COLO829 (cell line): ENCODE data around the gene NEB.
"Not testable (repeated sequence)": the region's sequence is repeated elsewhere in the genome, so short reads cannot be mapped to it uniquely, and the experiment has no call there.

ENCODE experiments used
- DNase-seq: peaks from one replicate; pipeline ENCODE4 v3.0.0; 2012; ENCODE audit warnings: low spot score

NEB gene

GRCh38 chr2:151757861-151758260 lies 23.6 kb upstream of the NEB start:
- DNase-seq: peak; percentile 36

- DNase-seq: no peak
These were observed 22.5 kb upstream of the NEB start for GRCh38 chr2:151756820-151757219.

GRCh38 chr2:151754253-151754897 lies 20.1 kb upstream of the NEB start:
- DNase-seq: no peak

DNA sequence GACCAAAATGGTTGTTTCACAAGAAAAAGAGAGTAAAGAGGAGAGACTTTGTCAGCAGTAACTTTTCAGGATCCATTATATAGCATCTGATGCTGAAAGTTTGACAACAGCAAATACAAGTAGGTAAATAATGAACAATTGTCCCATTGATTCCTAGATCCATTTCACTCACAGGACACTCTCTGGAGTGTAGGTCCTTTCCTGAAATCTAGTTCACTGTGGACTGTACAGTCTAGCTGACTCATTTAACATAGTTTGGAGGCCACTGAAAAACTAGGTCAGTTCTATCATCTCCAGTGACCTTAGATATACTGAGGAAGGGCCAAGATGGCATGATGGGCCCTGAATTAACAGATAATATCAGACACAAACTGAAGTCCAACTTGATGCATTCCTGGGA lies 19.3 kb upstream of the NEB start:
- DNase-seq: no peak

- not testable (repeated sequence) for DNase-seq
These were observed 11.0 kb upstream of the NEB start for GRCh38 chr2:151745261-151745660.

GRCh38 chr2:151730262-151730975 lies 3.9 kb downstream of the NEB start:
- DNase-seq: no peak

DNA sequence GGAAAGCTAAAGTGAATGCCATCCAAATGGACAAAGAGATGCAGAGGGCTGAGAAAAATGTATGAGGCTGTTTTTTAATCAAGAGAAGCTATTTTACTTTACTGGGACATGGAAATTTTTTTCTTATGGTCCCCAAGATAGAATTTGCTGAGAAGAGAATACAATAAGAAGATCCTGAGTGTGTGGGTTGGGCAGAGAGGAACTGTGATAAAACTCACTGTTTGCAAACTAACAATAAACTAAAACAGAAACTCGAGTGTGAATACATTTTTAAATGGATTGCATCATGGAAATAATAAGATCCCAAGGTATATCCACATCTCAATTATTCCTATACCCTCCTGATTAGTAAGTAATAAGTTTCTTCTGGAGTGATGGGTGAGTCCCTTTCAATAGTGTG lies 4.4 kb downstream of the NEB start:
- no peak for DNase-seq

- no peak for DNase-seq
These were observed 4.9 kb downstream of the NEB start for GRCh38 chr2:151729415-151729811.

DNA sequence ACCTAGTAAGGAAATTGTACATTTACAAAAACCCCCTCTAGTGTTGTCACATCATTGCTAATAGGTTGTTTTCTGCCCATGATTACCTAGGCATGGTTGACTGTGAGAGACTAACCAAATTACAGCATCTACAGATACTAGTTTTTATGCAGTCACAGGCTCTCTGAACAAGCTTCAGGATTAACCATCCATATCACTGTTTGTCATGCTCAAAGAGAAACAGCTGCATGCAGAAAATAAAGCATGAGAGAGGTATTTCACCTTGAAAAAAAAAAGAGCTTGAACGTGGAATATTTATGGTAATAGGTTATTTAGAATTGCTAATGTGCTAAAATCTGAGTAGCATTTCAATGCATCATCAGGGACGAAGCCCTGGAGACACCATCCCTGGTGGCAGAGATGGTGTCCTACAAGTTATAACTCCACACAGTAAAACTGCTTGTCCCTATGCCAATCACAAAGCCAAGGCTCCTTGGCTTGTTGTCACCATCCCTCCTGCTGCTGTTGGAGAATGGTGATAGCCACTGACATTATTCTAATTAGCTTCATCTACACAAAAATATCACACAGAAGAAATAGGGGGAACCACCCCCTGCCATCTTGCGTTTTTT lies 5.4 kb downstream of the NEB start:
- DNase-seq: no peak

GRCh38 chr2:151727593-151728552 lies 6.4 kb downstream of the NEB start:
- no peak for DNase-seq

GRCh38 chr2:151721161-151721560 lies 13.1 kb downstream of the NEB start:
- DNase-seq: no peak

DNA sequence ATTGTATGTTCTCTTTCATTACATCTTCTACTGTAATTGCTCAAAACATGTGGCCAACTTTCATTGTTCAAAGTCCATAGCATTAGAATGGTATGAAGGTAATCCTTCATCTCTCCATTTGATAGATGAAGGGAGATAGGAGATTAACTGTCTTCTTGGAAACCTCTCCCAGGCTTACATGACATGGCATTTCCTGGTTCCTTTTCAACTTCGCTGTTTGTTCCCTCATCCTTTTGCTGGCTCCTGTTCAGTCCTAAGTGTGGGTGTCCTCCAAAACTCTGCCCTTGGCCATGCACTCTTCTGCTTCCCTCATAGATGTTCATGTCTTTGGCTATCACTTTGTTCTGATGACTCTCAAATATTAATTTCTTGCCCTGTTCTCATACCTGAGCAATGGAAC lies 13.8 kb downstream of the NEB start:
- no peak for DNase-seq

DNA sequence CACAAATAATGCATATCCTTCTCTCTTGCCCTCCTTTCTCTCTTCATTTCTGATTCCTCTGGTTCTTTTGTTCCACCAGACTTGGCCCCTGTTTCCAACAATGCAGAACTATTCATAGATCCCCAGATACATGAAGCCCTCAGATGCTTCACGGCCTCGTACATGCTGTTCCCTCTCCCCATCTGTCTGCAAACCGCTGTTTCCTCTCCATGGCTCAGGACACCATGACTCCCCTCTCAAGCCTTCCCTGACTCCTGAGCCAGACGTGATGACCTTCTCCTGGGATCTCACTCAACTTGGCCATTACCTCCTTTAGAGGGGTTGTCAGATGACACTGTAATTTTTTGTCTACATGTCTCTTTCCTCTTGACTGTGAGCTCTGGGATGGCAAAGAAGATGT lies 15.5 kb downstream of the NEB start:
- no peak for DNase-seq

GRCh38 chr2:151718247-151718646 lies 16.0 kb downstream of the NEB start:
- DNase-seq: no peak

- no peak for DNase-seq
These were observed 17.6 kb downstream of the NEB start for GRCh38 chr2:151716721-151717120.

DNA sequence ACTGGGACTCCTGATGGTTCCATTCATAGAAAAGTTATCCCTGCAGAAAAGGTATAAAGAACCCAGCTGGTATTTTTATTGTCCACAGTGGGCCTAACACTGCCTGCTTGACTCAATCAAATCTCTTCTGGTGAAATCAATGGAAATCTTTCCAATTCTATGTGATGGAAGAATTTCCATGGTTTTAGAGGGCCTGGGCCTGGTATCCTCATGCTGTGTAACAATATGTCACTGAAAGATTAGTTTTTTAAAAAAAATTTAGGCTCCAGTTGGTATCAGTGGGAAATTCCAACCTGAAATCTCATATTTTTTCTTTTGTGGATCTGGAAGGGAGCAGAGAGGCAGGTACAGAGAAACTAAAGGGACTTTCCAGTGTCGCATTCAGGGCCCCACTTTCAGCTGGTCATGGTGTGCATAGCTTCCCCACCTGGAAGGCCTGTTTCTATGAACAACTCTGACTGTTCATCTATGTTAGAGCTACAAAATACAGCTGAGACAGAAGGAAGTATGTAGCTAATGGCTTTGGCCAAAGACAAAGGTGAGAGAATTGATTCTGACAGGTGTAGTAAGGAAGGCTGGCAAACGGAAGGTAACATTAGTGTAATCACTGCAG lies 20.9 kb downstream of the NEB start:
- no peak for DNase-seq

DNA sequence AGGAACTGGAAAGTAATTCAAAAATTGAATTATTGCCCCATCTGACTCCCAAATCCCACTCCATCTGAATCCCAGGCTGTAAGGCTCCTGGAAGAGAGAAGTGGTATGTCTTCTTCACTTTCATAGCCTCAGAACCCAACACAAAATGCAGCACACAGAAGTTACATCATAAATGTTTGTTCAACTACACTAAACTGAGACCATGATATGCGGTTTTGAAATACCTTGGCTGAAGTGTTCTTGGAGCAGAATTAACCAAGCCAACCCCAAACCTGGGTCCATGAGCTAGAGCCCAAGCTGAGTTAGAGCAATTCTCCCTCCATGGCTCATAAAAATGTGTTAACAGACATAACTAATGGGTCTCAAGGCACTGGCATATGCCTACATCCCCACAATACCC lies 23.3 kb downstream of the NEB start:
- no peak for DNase-seq

DNA sequence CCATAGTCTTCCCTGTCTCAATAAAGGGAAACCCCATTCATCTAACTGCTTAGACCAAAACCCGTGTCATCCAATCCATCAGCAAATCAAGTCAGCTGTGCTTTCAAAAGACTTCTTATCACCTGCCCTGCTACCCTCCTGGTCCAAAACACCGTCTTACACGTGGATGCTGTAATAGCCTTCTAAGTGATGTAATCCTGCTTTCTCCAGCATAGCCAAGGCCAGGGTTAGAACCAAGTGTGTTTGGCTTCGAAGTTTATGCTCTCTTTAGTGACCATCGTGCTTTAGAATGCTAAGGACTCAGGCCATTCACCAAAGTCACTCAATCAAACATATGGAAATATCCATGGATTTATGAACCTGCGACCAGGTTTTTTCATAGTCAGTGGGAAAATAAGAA lies 25.5 kb downstream of the NEB start:
- no peak for DNase-seq

DNA sequence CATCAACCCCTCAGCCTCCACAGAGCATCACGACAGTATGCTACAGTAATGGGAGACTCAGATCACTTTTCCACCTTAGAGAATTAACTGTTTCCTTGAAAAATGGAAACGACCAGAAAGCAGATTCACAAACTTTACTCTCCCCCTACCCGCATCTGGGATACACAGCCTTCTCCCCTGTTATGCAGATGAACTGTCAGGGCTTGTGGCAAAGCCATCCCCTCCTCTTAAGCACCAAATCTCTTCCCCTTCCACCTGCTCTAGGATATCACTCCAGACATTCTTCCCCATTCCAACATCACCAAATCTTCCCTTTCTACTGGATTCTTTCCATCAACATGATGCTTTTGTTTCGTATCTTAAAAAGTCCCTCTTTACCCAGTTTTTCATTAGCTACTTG lies 26.4 kb downstream of the NEB start:
- no peak for DNase-seq

- not testable (repeated sequence) for DNase-seq
These were observed 29.8 kb downstream of the NEB start for GRCh38 chr2:151704480-151704961.

GRCh38 chr2:151698134-151698533 lies 36.1 kb downstream of the NEB start:
- DNase-seq: not testable (repeated sequence)

- DNase-seq: no peak
These were observed 38.5 kb downstream of the NEB start for GRCh38 chr2:151695778-151696177.
